Hepatocyte (in vitro differentiated cells): ENCODE measurements around the gene MAGED1. TPM values are rescaled to one million over a fixed set of nuclear protein-coding genes. Genes with fewer than 3 reads are reported as not detected.

Experiments
- DNase-seq: peaks from one replicate; pipeline ENCODE4 v3.0.0-alpha.2; 2016; ENCODE audit warnings: low spot score
- H2AFZ ChIP-seq: fragments of 200-600 bp; sonication (generic); 2 replicates; pipeline ENCODE4 v1.6.0; 2016; ENCODE audit warnings: antibody characterized with exemption, mild to moderate bottlenecking
- H3K27ac ChIP-seq: fragments of 200-600 bp; sonication (generic); 2 replicates; pipeline ENCODE4 v1.5.1; 2016; ENCODE audit warnings: mild to moderate bottlenecking
- H3K27me3 ChIP-seq: fragments of 200-600 bp; sonication (generic); 2 replicates; pipeline ENCODE4 v1.6.1; 2016
- H3K36me3 ChIP-seq: fragments of 200-600 bp; sonication (generic); replicated peaks from 2 replicates; pipeline ENCODE4 v1.5.1; 2016; ENCODE audit warnings: low read depth; ENCODE audit not compliant: insufficient read depth
- H3K4me1 ChIP-seq: fragments of 200-600 bp; sonication (generic); 2 replicates; pipeline ENCODE4 v1.5.1; 2016; ENCODE audit warnings: mild to moderate bottlenecking, moderate library complexity; ENCODE audit not compliant: insufficient read depth
- H3K4me2 ChIP-seq: fragments of 200-600 bp; sonication (generic); 2 replicates; pipeline ENCODE4 v1.6.0; 2016
- H3K4me3 ChIP-seq: fragments of 200-600 bp; sonication (generic); 2 replicates; pipeline ENCODE4 v1.5.1; 2016; ENCODE audit warnings: mild to moderate bottlenecking
- H3K79me2 ChIP-seq: fragments of 200-600 bp; sonication (generic); 2 replicates; pipeline ENCODE4 v1.6.0; 2017; ENCODE audit warnings: mild to moderate bottlenecking
- H3K9me2 ChIP-seq: fragments of 200-600 bp; sonication (generic); replicated peaks from 2 replicates; pipeline ENCODE4 v1.6.0; 2017; ENCODE audit warnings: mild to moderate bottlenecking; ENCODE audit not compliant: insufficient read depth
- H3K9me3 ChIP-seq: fragments of 200-600 bp; sonication (generic); 2 replicates; pipeline ENCODE4 v1.5.1; 2016; ENCODE audit warnings: low read depth, mild to moderate bottlenecking
- H4K20me1 ChIP-seq: fragments of 200-600 bp; sonication (generic); 2 replicates; pipeline ENCODE4 v1.6.0; 2016; ENCODE audit warnings: mild to moderate bottlenecking; ENCODE audit not compliant: insufficient read depth, poor library complexity, severe bottlenecking
- EZH2 ChIP-seq: fragments of 200-600 bp; sonication (generic); IDR thresholded peaks from 2 replicates; pipeline ENCODE4 v1.6.1; 2016; ENCODE audit warnings: antibody characterized with exemption, mild to moderate bottlenecking, borderline replicate concordance
- EZH2phosphoT487 ChIP-seq: fragments of 200-600 bp; sonication (generic); IDR thresholded peaks from one replicate; pipeline ENCODE4 v1.6.1; 2018; ENCODE audit warnings: antibody characterized with exemption, mild to moderate bottlenecking, low read depth, moderate library complexity; ENCODE audit not compliant: unreplicated experiment, severe bottlenecking
- WGBS: methylation state at CpG from one replicate; pipeline ENCODE4 v1.1.6; 2016; ENCODE audit warnings: low lambda C conversion rate; ENCODE audit errors: missing lambda C conversion rate; 5-methylcytosine and 5-hydroxymethylcytosine counted together
- polyA plus RNA-seq: library from polyadenylated mRNA; unstranded; fragments of >200 nt; fragmentation: Nextera tagmentation; extraction: Ambion mirVana; gene quantifications from 2 replicates; pipeline ENCODE4 v1.2.1, GENCODE V29; 2016
- total RNA-seq: library from RNA; depleted of rRNA; stranded (reverse); fragments of >200 nt; gene quantifications from 2 replicates; pipeline ENCODE4 v1.2.3, GENCODE V29; 2014
- TF ChIP-seq, protein P1 (sequence below): fragments of 200-600 bp; sonication (generic); IDR thresholded peaks from 2 replicates; pipeline ENCODE4 v1.5.1; 2016; ENCODE audit warnings: antibody characterized with exemption, mild to moderate bottlenecking; ENCODE audit not compliant: poor library complexity

MAGED1 gene
- total and polyA plus RNA-seq, 2 experiments from 2014 or later: 262 to 478 TPM

DNA sequence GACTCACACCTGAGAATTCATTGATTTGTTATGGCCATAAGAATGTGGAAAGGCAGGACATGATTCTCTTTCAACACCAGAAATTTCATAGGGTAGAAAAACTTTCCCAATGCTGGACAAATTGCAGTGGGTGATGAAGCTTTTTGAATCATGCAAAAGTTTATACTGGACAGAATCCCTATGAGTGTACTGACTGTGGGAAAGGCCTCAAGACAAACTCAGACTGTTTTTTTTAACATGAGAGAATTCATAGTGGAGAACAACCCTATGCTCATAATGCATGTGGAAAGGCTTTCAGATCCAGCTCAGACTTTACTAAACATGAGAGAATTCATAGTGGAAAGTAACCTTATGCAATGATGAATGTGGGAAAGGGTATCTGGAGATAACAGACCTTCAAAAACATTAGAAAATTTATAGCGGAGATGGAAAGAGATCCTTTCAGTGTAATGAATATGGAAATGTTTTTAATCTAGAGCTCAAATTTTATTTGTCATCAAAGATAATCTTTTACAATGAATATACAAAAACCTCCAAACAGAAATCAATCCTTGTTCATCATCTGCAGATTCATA is 36.2 kb upstream of the MAGED1 start:
- Histone ChIP-seq H3K27ac (no peak overlapping the region), H3K9me2 (no peaks in the 10 kb centered on the region), H3K27me3 (no peaks in the 10 kb centered on the region), H3K9me3 (peaks cover 7% of the 10 kb centered on the region), H4K20me1 (no peaks in the 10 kb centered on the region), H3K4me1 (no peaks in the 10 kb centered on the region), H3K4me3 (no peak overlapping the region), H2AFZ (no peak overlapping the region), H3K79me2 (peaks cover 19% of the 10 kb centered on the region), H3K36me3 (no peaks in the 10 kb centered on the region), H3K4me2 (no peak overlapping the region)
- 98% methylated on average over 1 of the region's 1 CpG for WGBS
- no peak for DNase-seq
- TF ChIP-seq EZH2phosphoT487: no peak
- TF ChIP-seq, protein P1, sequence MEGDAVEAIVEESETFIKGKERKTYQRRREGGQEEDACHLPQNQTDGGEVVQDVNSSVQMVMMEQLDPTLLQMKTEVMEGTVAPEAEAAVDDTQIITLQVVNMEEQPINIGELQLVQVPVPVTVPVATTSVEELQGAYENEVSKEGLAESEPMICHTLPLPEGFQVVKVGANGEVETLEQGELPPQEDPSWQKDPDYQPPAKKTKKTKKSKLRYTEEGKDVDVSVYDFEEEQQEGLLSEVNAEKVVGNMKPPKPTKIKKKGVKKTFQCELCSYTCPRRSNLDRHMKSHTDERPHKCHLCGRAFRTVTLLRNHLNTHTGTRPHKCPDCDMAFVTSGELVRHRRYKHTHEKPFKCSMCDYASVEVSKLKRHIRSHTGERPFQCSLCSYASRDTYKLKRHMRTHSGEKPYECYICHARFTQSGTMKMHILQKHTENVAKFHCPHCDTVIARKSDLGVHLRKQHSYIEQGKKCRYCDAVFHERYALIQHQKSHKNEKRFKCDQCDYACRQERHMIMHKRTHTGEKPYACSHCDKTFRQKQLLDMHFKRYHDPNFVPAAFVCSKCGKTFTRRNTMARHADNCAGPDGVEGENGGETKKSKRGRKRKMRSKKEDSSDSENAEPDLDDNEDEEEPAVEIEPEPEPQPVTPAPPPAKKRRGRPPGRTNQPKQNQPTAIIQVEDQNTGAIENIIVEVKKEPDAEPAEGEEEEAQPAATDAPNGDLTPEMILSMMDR: no peak
- TF ChIP-seq EZH2: no peak

DNA sequence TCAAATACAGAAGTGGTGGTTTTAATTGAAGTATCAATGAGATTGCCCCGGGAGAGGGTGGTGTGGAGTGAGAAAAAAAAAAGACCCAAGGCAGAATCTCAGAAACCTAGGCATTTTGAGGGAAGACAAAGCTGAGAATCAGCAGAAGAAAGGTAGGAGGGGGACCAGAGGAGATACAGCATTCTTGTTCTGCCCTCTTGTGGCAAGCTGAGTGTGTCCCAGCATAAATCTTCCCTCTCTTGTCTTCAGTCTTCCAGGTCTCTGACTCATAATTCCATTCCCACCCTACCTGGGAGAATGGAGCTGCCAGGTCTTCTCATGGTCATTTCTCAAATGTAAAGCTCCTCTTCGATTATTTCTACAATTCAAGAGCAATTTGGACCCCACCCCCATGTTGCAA is 32.7 kb upstream of the MAGED1 start:
- TF ChIP-seq, protein P1: peak; percentile 49
- no peak for TF ChIP-seq EZH2
- Histone ChIP-seq H4K20me1 (no peaks in the 10 kb centered on the region), H3K36me3 (no peaks in the 10 kb centered on the region), H3K9me2 (no peaks in the 10 kb centered on the region), H3K9me3 (peaks cover 14% of the 10 kb centered on the region), H2AFZ (no peak overlapping the region), H3K27ac (no peak overlapping the region), H3K79me2 (peaks cover 28% of the 10 kb centered on the region), H3K4me2 (no peak overlapping the region), H3K4me1 (no peaks in the 10 kb centered on the region), H3K4me3 (no peak overlapping the region), H3K27me3 (no peaks in the 10 kb centered on the region)
- WGBS: 23% methylated on average over 2 of the region's 2 CpGs
- peak; percentile 41 for DNase-seq

DNA sequence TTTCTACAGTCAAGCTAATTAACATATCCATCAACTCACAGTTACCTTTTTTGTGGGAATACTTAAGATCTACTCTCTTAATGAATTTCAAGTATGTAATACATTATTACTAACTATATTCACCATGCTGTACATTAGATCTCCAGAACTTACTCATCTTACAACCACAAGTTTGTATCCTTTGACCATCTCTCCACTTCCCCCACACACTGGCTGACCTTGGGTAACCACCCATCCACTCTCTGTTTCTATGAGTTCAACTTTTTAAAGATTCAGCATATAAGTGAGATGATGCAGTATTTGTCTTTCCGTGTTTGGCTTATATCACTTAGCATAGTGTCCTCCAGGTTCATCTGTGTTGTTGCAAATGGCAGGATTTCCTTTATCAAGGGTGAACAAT is 30.5 kb upstream of the MAGED1 start:
- no peaks in the 10 kb centered on the region for H3K36me3 ChIP-seq
- no peak overlapping the region for H2AFZ ChIP-seq
- peaks cover 41% of the 10 kb centered on the region for H3K79me2 ChIP-seq
- no peak overlapping the region for H3K27ac ChIP-seq
- no peak overlapping the region for H3K4me3 ChIP-seq
- H3K9me2 ChIP-seq: no peaks in the 10 kb centered on the region
- TF ChIP-seq EZH2 (no peak), EZH2phosphoT487 (no peak)
- TF ChIP-seq, protein P1: no peak
- no peak for DNase-seq
- H3K4me2 ChIP-seq: no peak overlapping the region
- WGBS: 73% methylated on average over 1 of the region's 1 CpG
- H3K27me3 ChIP-seq: no peaks in the 10 kb centered on the region
- H3K9me3 ChIP-seq: peaks cover 7% of the 10 kb centered on the region
- no peaks in the 10 kb centered on the region for H3K4me1 ChIP-seq
- H4K20me1 ChIP-seq: no peaks in the 10 kb centered on the region
